HepG2 (cell line): ENCODE data around the gene RAE1. TPM values are rescaled to one million over a fixed set of nuclear protein-coding genes. Genes with fewer than 3 reads are reported as not detected.

Experiments
- ATAC-seq: fragments of 200-7000 bp; cut with Tn5 transposase; 3 replicates; pipeline ENCODE4 v1.9.1; 2020; ENCODE audit warnings: mild to moderate bottlenecking, moderate library complexity
- BruUV-seq: library from RNA; stranded (reverse); fragments of 400-500 nt; replicated peaks from 2 replicates; lab custom pipeline; 2021; lab: Mats Ljungman, UMichigan
- CTCF ChIA-PET: fragments of 300-600 bp; formaldehyde crosslinking; extraction: SDS; loops from one replicate; lab custom pipeline; 2021; ENCODE audit warnings: low total read pairs, inconsistent platforms, low intra/inter-chr PET ratio; lab: Yijun Ruan, JAX
- POLR2A ChIA-PET: fragments of 350-600 bp; sonication (Branson Sonifier 250); formaldehyde crosslinking; loops from one replicate; lab custom pipeline; 2020; ENCODE audit warnings: antibody characterized with exemption, inconsistent platforms; lab: Yijun Ruan, JAX
- DNase-seq: peaks from one replicate; pipeline ENCODE4 v3.0.0-alpha.2; 2015; ENCODE audit warnings: low spot score
- FAIRE-seq: peaks from 3 replicates; lab custom pipeline; 2011; peaks lifted over from hg19 to GRCh38; lab: Jason Lieb, UNC
- H2AFZ ChIP-seq: one replicate; pipeline ENCODE4 v1.6.1; 2011; ENCODE audit warnings: low read length, inconsistent platforms
- H3K27ac ChIP-seq: fragments of 300-600 bp; 3 replicates; pipeline ENCODE4 v1.8.0; 2011; ENCODE audit warnings: mixed run types, mild to moderate bottlenecking, mixed read lengths, low read length, inconsistent platforms; ENCODE audit not compliant: insufficient read depth; ENCODE audit errors: extremely low read length
- H3K27me3 ChIP-seq, 2 experiments: fragments of 200-600 bp in 1 of 2; 2 replicates in 1 of 2; 3 replicates in 1 of 2; pipeline versions ENCODE4 v1.6.0 to v1.8.0; 2011; ENCODE audit warnings: low read length in 2 of 2, mild to moderate bottlenecking in 2 of 2, moderate library complexity in 2 of 2, inconsistent platforms in 1 of 2; ENCODE audit not compliant: insufficient read depth in 2 of 2, control insufficient read depth in 1 of 2
- H3K36me3 ChIP-seq, 2 experiments: fragments of 200-600 bp in 1 of 2; replicated peaks in 1 of 2; 2 replicates in 1 of 2; 3 replicates in 1 of 2; pipeline versions ENCODE4 v1.5.1 to v1.8.0; 2011; ENCODE audit warnings: low read length in 2 of 2, inconsistent platforms in 1 of 2; ENCODE audit not compliant: insufficient read depth in 2 of 2, control insufficient read depth in 1 of 2
- H3K4me1 ChIP-seq: 2 replicates; pipeline ENCODE4 v1.5.1; 2012; ENCODE audit warnings: low read length, inconsistent platforms; ENCODE audit not compliant: insufficient read depth
- H3K4me2 ChIP-seq: 2 replicates; pipeline ENCODE4 v1.6.0; 2011; ENCODE audit warnings: low read depth, low read length, inconsistent platforms
- H3K4me3 ChIP-seq, 3 experiments: fragments of 200-600 bp in 1 of 3; sonication (generic), shearing (Covaris generic) in 1 of 3; replicated peaks in 1 of 3; 2 replicates each; pipeline ENCODE4 v1.5.1; 2011 to 2016; ENCODE audit warnings: low read length in 3 of 3, inconsistent platforms in 2 of 3, low read depth in 2 of 3, mild to moderate bottlenecking in 2 of 3, control low read depth in 1 of 3, mixed read lengths in 1 of 3; ENCODE audit not compliant: insufficient read depth in 1 of 3
- H3K79me2 ChIP-seq: one replicate; pipeline ENCODE4 v1.6.1; 2011; ENCODE audit warnings: low read length, inconsistent platforms; ENCODE audit not compliant: insufficient read depth
- H3K9ac ChIP-seq: 2 replicates; pipeline ENCODE4 v1.6.0; 2011; ENCODE audit warnings: mild to moderate bottlenecking, low read depth, low read length, inconsistent platforms; ENCODE audit not compliant: insufficient read depth
- H3K9me3 ChIP-seq: 2 replicates; pipeline ENCODE4 v1.5.1; 2012; ENCODE audit warnings: mild to moderate bottlenecking, low read length
- H4K20me1 ChIP-seq: 2 replicates; pipeline ENCODE4 v1.6.0; 2011; ENCODE audit warnings: inconsistent platforms, mild to moderate bottlenecking, low read length, moderate library complexity; ENCODE audit not compliant: insufficient read depth
- ARHGAP35 ChIP-seq: sonication (generic); formaldehyde crosslinking; IDR thresholded peaks from 2 replicates; pipeline ENCODE4 v1.9.0; 2022; ENCODE audit warnings: mild to moderate bottlenecking, inconsistent platforms, moderate library complexity, missing genetic modification reagents, borderline replicate concordance
- DBP ChIP-seq: sonication (generic); formaldehyde crosslinking; IDR thresholded peaks from 2 replicates; pipeline ENCODE4 v1.4.0; 2020; ENCODE audit warnings: missing genetic modification reagents; ENCODE audit errors: not compliant biosample characterization
- POLR2AphosphoS5 ChIP-seq: IDR thresholded peaks from 2 replicates; pipeline ENCODE4 v1.6.1; 2012; ENCODE audit warnings: low read depth, low read length
- SMAD9 ChIP-seq: sonication (generic); formaldehyde crosslinking; IDR thresholded peaks from 2 replicates; pipeline ENCODE4 v1.5.1; 2020; ENCODE audit warnings: mild to moderate bottlenecking, missing genetic modification reagents
- TRIM22 ChIP-seq: fragments of 450-650 bp; IDR thresholded peaks from 2 replicates; pipeline ENCODE4 v1.6.1; 2017
- YEATS2 ChIP-seq: sonication (generic); formaldehyde crosslinking; IDR thresholded peaks from 2 replicates; pipeline ENCODE4 v1.4.0; 2020; ENCODE audit warnings: missing genetic modification reagents, borderline replicate concordance
- ZBTB46 ChIP-seq: sonication (generic); formaldehyde crosslinking; IDR thresholded peaks from 2 replicates; pipeline ENCODE4 v1.4.0; 2020; ENCODE audit warnings: mild to moderate bottlenecking, missing genetic modification reagents, borderline replicate concordance
- ZFP82 ChIP-seq: sonication (generic); formaldehyde crosslinking; IDR thresholded peaks from 2 replicates; pipeline ENCODE4 v1.5.1; 2020; ENCODE audit warnings: mild to moderate bottlenecking, missing genetic modification reagents, borderline replicate concordance
- ZFY ChIP-seq: sonication (generic); formaldehyde crosslinking; IDR thresholded peaks from 2 replicates; pipeline ENCODE4 v1.4.0; 2020; ENCODE audit warnings: missing genetic modification reagents
- ZNF280D ChIP-seq: sonication (generic); formaldehyde crosslinking; IDR thresholded peaks from 2 replicates; pipeline ENCODE4 v1.5.1; 2020; ENCODE audit warnings: mild to moderate bottlenecking, missing genetic modification reagents
- ZNF704 ChIP-seq: sonication (generic); formaldehyde crosslinking; IDR thresholded peaks from 2 replicates; pipeline ENCODE4 v1.8.1; 2023; ENCODE audit warnings: mild to moderate bottlenecking, inconsistent platforms, moderate library complexity, missing genetic modification reagents, borderline replicate concordance
- ZNF747 ChIP-seq: sonication (generic); formaldehyde crosslinking; IDR thresholded peaks from 2 replicates; pipeline ENCODE4 v1.8.1; 2023; ENCODE audit warnings: missing genetic modification reagents, mild to moderate bottlenecking, borderline replicate concordance
- ZNF891 ChIP-seq: sonication (generic); formaldehyde crosslinking; IDR thresholded peaks from 2 replicates; pipeline ENCODE4 v1.5.0; 2020; ENCODE audit warnings: mild to moderate bottlenecking, missing genetic modification reagents
- WGBS: methylation state at CpG from one replicate; pipeline ENCODE4 v1.1.6; 2017; ENCODE audit warnings: low lambda C conversion rate; 5-methylcytosine and 5-hydroxymethylcytosine counted together
- in situ Hi-C: cut with HindIII; loops from 2 replicates; pipeline ENCODE4 v1.10.0; 2017; ENCODE audit warnings: low pct_unique_long_range_greater_than_20kb; ENCODE audit not compliant: extremely low pct_ligation_motif_present
- intact Hi-C: fragments of 100-400 bp; cut with micrococcal nuclease; formaldehyde crosslinking; loops from one replicate; pipeline ENCODE4 v1.10.0; 2022; ENCODE audit not compliant: unreplicated experiment
- polyA plus RNA-seq, 8 experiments: library from polyadenylated mRNA; depleted of rRNA in 3 of 8; stranded (reverse) in 7 of 8; unstranded in 1 of 8; fragments of >200 nt; fragmentation: Illumina TruSeq in 4 of 8; extraction: Trizol in 4 of 8; gene quantifications; 2 replicates each; pipeline versions ENCODE4 v1.2.1 to v1.2.3, GENCODE V29; 2011 to 2016; ENCODE audit warnings: low read depth in 4 of 8, missing spikeins in 1 of 8, mixed read lengths in 1 of 8; ENCODE audit not compliant: insufficient read depth in 1 of 8
- total RNA-seq, 5 experiments: library from RNA; depleted of rRNA; stranded (reverse); fragments of >200 nt; fragmentation: Illumina TruSeq; extraction: Trizol; gene quantifications; 2 replicates each; pipeline ENCODE4 v1.2.3, GENCODE V29; 2016; ENCODE audit warnings: low read depth in 1 of 5

RAE1 gene
- total and polyA plus RNA-seq, 2 of the 13 experiments (the other 11 are each of a cell fraction or from before 2014, with no cell fraction given): 36.1 to 72.9 TPM

GRCh38 chr20:57351042-57351783, at the start of gene RAE1 (continued):
- TF ChIP-seq DBP (CRISPR knock-in tag) (no peak), ZNF747 (CRISPR knock-in tag) (peak; percentile 91), ARHGAP35 (peak; percentile 97; the same call in 1 of the 2 replicates), POLR2AphosphoS5 (peak; percentile 93), SMAD9 (CRISPR knock-in tag) (peak; percentile 37; the same call in 1 of the 2 replicates), ZNF704 (CRISPR knock-in tag) (peak; percentile 96), ZNF891 (CRISPR knock-in tag) (peak; percentile 98)

GRCh38 chr20:57306747-57307146, 44.3 kb upstream of the RAE1 start:
- no peak for ATAC-seq
- Histone ChIP-seq H3K27me3 (peaks cover 1 to 59% of the 10 kb centered on the region in 2 experiments; a peak in 4 of 5 replicates), H3K27ac (no peak overlapping the region), H3K4me1 (no peaks in the 10 kb centered on the region), H2AFZ (no peak overlapping the region), H3K9ac (no peak overlapping the region), H3K9me3 (no peaks in the 10 kb centered on the region), H3K79me2 (no peaks in the 10 kb centered on the region), H3K36me3 (no peaks in the 10 kb centered on the region), H3K4me2 (no peak overlapping the region), H4K20me1 (no peaks in the 10 kb centered on the region), H3K4me3 (no peak overlapping the region)
- POLR2A ChIA-PET: no interaction called here
- no peak for FAIRE-seq
- 7% methylated on average over 5 of the region's 5 CpGs for WGBS
- intact Hi-C loops (no loop called here), in situ Hi-C loops (no loop called here)
- CTCF ChIA-PET: no interaction called here
- no peak for DNase-seq
- no TSS peak for BruUV-seq
- TF ChIP-seq YEATS2 (CRISPR knock-in tag) (no peak), ZFP82 (CRISPR knock-in tag) (no peak), ZFY (CRISPR knock-in tag) (no peak), ZNF280D (CRISPR knock-in tag) (no peak), TRIM22 (no peak), ZBTB46 (no peak)
